ENCODE results near the gene KLHL12. TPM values are rescaled to one million over a fixed set of nuclear protein-coding genes. Genes with fewer than 3 reads are reported as not detected.

Gene KLHL12
- total and polyA plus RNA-seq, 2 of the 8 experiments (the other 6 are each of a cell fraction or from before 2014, with no cell fraction given): 27.2 to 33.3 TPM

DNA sequence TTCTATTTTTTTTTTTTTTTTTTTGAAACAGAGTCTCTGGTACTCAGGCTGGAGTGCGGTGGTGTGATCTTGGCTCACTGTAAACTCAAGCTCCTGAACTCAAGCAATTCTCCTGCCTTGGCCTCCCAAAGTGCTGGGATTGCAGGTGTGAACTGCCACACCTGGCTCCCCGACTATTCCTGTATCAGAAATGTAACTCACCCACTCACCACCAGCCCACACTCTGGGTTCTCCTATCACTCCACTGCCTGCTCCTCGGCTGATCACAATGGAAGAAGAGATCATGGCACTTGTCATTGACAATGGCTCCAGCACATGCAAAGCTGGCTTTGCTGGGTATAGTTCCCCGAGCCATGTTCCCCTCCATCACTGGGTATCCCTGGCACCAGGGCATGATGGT is 54.0 kb downstream of the KLHL12 start (continued):
- no peak for TF ChIP-seq CHD7 (IDR thresholded peaks at IDR 0.05; ENCODE audit: insufficient replicate concordance, low read length)
- no peak for TF ChIP-seq SIRT6 (IDR thresholded peaks at IDR 0.05; ENCODE audit: low read length)
- no peak for TF ChIP-seq CTCF (IDR thresholded peaks at IDR 0.05; ENCODE audit: control extremely low read depth in 1 of 3, insufficient read depth in 1 of 3, low read depth in 1 of 3, low read length in 3 of 3)
- TF ChIP-seq CHD1 (IDR thresholded peaks at IDR 0.05; ENCODE audit: low read depth, low read length): no peak
